GM12878 (cell line): Measurements from ENCODE around the gene GPBAR1. TPM values are rescaled to one million over a fixed set of nuclear protein-coding genes. Genes with fewer than 3 reads are reported as not detected.
"Not testable (repeated sequence)": the region's sequence is repeated elsewhere in the genome, so short reads cannot be mapped to it uniquely, and the experiment has no call there.

ENCODE experiments used
- ATAC-seq: fragments of 200-7000 bp; cut with Tn5 transposase; 3 replicates; pipeline ENCODE4 v1.9.1; 2020; ENCODE audit warnings: mild to moderate bottlenecking, moderate library complexity
- BruUV-seq: library from RNA; stranded (reverse); fragments of 400-500 nt; replicated peaks from 2 replicates; lab custom pipeline; 2021; lab: Mats Ljungman, UMichigan
- CTCF ChIA-PET: fragments of 300-600 bp; sonication (Branson Sonifier 250); formaldehyde crosslinking; extraction: SDS; loops from one replicate; lab custom pipeline; 2021; ENCODE audit warnings: inconsistent platforms; lab: Yijun Ruan, JAX
- POLR2A ChIA-PET: fragments of 350-600 bp; formaldehyde crosslinking; extraction: SDS; loops from one replicate; lab custom pipeline; 2021; ENCODE audit warnings: inconsistent platforms; lab: Charles Lee
- RAD21 ChIA-PET: fragments of 300-600 bp; sonication (Branson Sonifier 250); formaldehyde crosslinking; loops from one replicate; lab custom pipeline; 2023; ENCODE audit warnings: antibody characterized with exemption; ENCODE audit not compliant: unreplicated experiment; lab: Charles Lee
- SMC1A ChIA-PET: fragments of 300-600 bp; sonication (Branson Sonifier 250); formaldehyde crosslinking; loops from one replicate; lab custom pipeline; 2023; ENCODE audit not compliant: unreplicated experiment, uncharacterized antibody; lab: Charles Lee
- DNase-seq: peaks from one replicate; pipeline ENCODE4 v3.0.0-alpha.2; 2011; ENCODE audit warnings: low read depth, low spot score
- FAIRE-seq: peaks from 3 replicates; lab custom pipeline; 2011; peaks lifted over from hg19 to GRCh38; lab: Jason Lieb, UNC
- H2AFZ ChIP-seq: 2 replicates; pipeline ENCODE4 v1.6.0; 2011; ENCODE audit warnings: low read depth, low read length, control low read depth; ENCODE audit not compliant: control insufficient read depth
- H3K27ac ChIP-seq: 2 replicates; pipeline ENCODE4 v1.5.1; 2011; ENCODE audit warnings: control low read depth; ENCODE audit not compliant: control insufficient read depth, insufficient read depth
- H3K27me3 ChIP-seq, 2 experiments: replicated peaks in 1 of 2; 2 replicates each; pipeline versions ENCODE4 v1.6.0 to v1.6.1; 2011; ENCODE audit warnings: low read length in 1 of 2; ENCODE audit not compliant: control insufficient read depth in 2 of 2, insufficient read depth in 2 of 2
- H3K36me3 ChIP-seq, 2 experiments: 2 replicates each; pipeline ENCODE4 v1.5.1; 2011; ENCODE audit warnings: low read length in 1 of 2; ENCODE audit not compliant: control insufficient read depth in 2 of 2, insufficient read depth in 2 of 2
- H3K4me1 ChIP-seq: 2 replicates; pipeline ENCODE4 v1.6.1; 2011; ENCODE audit warnings: mild to moderate bottlenecking, low read length, moderate library complexity, mixed read lengths; ENCODE audit not compliant: control insufficient read depth, insufficient read depth
- H3K4me2 ChIP-seq: 2 replicates; pipeline ENCODE4 v1.6.0; 2011; ENCODE audit warnings: control low read depth; ENCODE audit not compliant: control insufficient read depth, insufficient read depth
- H3K4me3 ChIP-seq: fragments of 200-600 bp; sonication (generic); 2 replicates; pipeline ENCODE4 v1.5.1; 2016
- H3K79me2 ChIP-seq: 2 replicates; pipeline ENCODE4 v1.6.0; 2011; ENCODE audit warnings: low read length; ENCODE audit not compliant: control insufficient read depth, insufficient read depth
- H3K9ac ChIP-seq: 2 replicates; pipeline ENCODE4 v1.8.0; 2011; ENCODE audit warnings: low read length, control low read depth, mixed read lengths; ENCODE audit not compliant: control insufficient read depth, insufficient read depth
- H3K9me3 ChIP-seq: replicated peaks from 3 replicates; pipeline ENCODE4 v1.5.1; 2011; ENCODE audit warnings: mild to moderate bottlenecking, low read length; ENCODE audit not compliant: control insufficient read depth, insufficient read depth
- H4K20me1 ChIP-seq: 2 replicates; pipeline ENCODE4 v1.6.0; 2011; ENCODE audit not compliant: control insufficient read depth, insufficient read depth
- BMI1 ChIP-seq: fragments of 450-650 bp; IDR thresholded peaks from 2 replicates; pipeline ENCODE4 v1.6.1; 2016; ENCODE audit warnings: mild to moderate bottlenecking, moderate library complexity, borderline replicate concordance
- E2F4 ChIP-seq: IDR thresholded peaks from 2 replicates; pipeline ENCODE4 v1.6.1; 2012; ENCODE audit warnings: low read depth, low read length, improper control_type of control experiment
- E4F1 ChIP-seq: fragments of 450-650 bp; IDR thresholded peaks from 2 replicates; pipeline ENCODE4 v1.6.1; 2018; ENCODE audit warnings: borderline replicate concordance, mild to moderate bottlenecking; ENCODE audit not compliant: partially characterized antibody
- NFYA ChIP-seq: IDR thresholded peaks from 2 replicates; pipeline ENCODE4 v1.6.1; 2011; ENCODE audit warnings: low read depth, mild to moderate bottlenecking, low read length, improper control_type of control experiment, borderline replicate concordance
- WGBS: methylation state at CpG from one replicate; pipeline ENCODE4 v1.1.6; 2016; ENCODE audit warnings: low lambda C conversion rate; ENCODE audit not compliant: insufficient replicate concordance, insufficient coverage; ENCODE audit errors: missing lambda C conversion rate; 5-methylcytosine and 5-hydroxymethylcytosine counted together
- in situ Hi-C: fragments of 300-500 bp; cut with MboI; formaldehyde crosslinking; loops from 9 replicates; pipeline ENCODE4 v1.14.3; 2018; ENCODE audit warnings: mixed read lengths
- intact Hi-C: fragments of 100-400 bp; cut with micrococcal nuclease; formaldehyde crosslinking; loops from one replicate; pipeline ENCODE4 v1.14.2; 2022; ENCODE audit not compliant: unreplicated experiment
- polyA plus RNA-seq, 11 experiments: library from polyadenylated mRNA; depleted of rRNA in 4 of 11; unstranded in 6 of 11; stranded (reverse) in 5 of 11; fragments of >200 nt; fragmentation: Nextera tagmentation in 4 of 11; fragmentation: Illumina TruSeq in 1 of 11; extraction: Ambion mirVana in 4 of 11; extraction: Trizol in 1 of 11; gene quantifications; 1 replicate in 1 of 11; 2 replicates in 10 of 11; pipeline versions ENCODE4 v1.2.1 to v1.2.3, GENCODE V29; 2011 to 2016; ENCODE audit warnings: inconsistent platforms in 2 of 11, missing spikeins in 2 of 11, low read depth in 1 of 11
- total RNA-seq, 4 experiments: library from RNA; depleted of rRNA in 3 of 4; stranded (reverse); fragments of >200 nt in 3 of 4; fragmentation: Illumina TruSeq in 1 of 4; extraction: Trizol in 1 of 4; gene quantifications; 2 replicates each; pipeline versions ENCODE4 v1.2.1 to v1.2.3, GENCODE V29; 2013 to 2021

The GPBAR1 gene
- total and polyA plus RNA-seq, 10 of the 15 experiments (the other 5 are each of a cell fraction or from before 2014, with no cell fraction given), result 0.03 to 0.36 (median 0.11) TPM; not detected in 3

- TF ChIP-seq E4F1 (no peak), NFYA (no peak), E2F4 (no peak), BMI1 (no peak)
- TF ChIP-seq, all 136 proteins: peak for 0
Observed at GRCh38 chr2:218310853-218311540, 50.2 kb downstream of the GPBAR1 start (continued).

GRCh38 chr2:218311541-218312266, 50.9 kb downstream of the GPBAR1 start:
- ATAC-seq, BruUV-seq, POLR2A ChIA-PET, H3K4me2 ChIP-seq, H4K20me1 ChIP-seq, DNase-seq, H3K79me2 ChIP-seq, H3K27ac ChIP-seq, RAD21 ChIA-PET, H3K9ac ChIP-seq, FAIRE-seq, H3K36me3 ChIP-seq, H3K4me1 ChIP-seq, intact Hi-C loops, H2AFZ ChIP-seq, H3K27me3 ChIP-seq, H3K9me3 ChIP-seq, in situ Hi-C loops, H3K4me3 ChIP-seq: not testable (repeated sequence)
- CTCF ChIA-PET, result interaction anchor here (1.7 kb wide), 1 partner anchor 44 kb away, joined by 6 read pairs; no protein-coding TSS in a partner anchor
- 78% methylated on average over 11 of the region's 11 CpGs for whole genome bisulfite sequencing
- SMC1A ChIA-PET, result interaction anchor here (0.7 to 1.1 kb wide), 3 partner anchors 10 to 82 kb away, joined by 3 to 4 read pairs (median 4); no protein-coding TSS in a partner anchor
